ENCODE measurements around the gene PRSS53.

Gene PRSS53

GRCh38 chr16:31079342-31079944 lies 9.3 kb downstream of the PRSS53 start:
- H3K4me3 ChIP-seq (ENCODE audit: low read depth, low read length), result no peak overlapping the region
- no peak for TF ChIP-seq CTCF (IDR thresholded peaks at IDR 0.05; ENCODE audit: low read depth, low read length)

- H3K4me3 ChIP-seq (ENCODE audit: low read depth, low read length), result no peak overlapping the region
- TF ChIP-seq CTCF (IDR thresholded peaks at IDR 0.05; ENCODE audit: low read depth, low read length), result no peak
These were observed 10.0 kb downstream of the PRSS53 start for GRCh38 chr16:31078597-31079341.

GRCh38 chr16:31077592-31078396 lies 10.9 kb downstream of the PRSS53 start:
- no peak overlapping the region for H3K4me3 ChIP-seq (ENCODE audit: low read depth, low read length)
- no peak for TF ChIP-seq CTCF (IDR thresholded peaks at IDR 0.05; ENCODE audit: low read depth, low read length)

- TF ChIP-seq CTCF (IDR thresholded peaks at IDR 0.05; ENCODE audit: low read depth, low read length), result no peak
- no peak overlapping the region for H3K4me3 ChIP-seq (ENCODE audit: low read depth, low read length)
These were observed 11.7 kb downstream of the PRSS53 start for GRCh38 chr16:31077024-31077423.

- H3K4me3 ChIP-seq (ENCODE audit: low read depth, low read length), result no peak overlapping the region
- no peak for TF ChIP-seq CTCF (IDR thresholded peaks at IDR 0.05; ENCODE audit: low read depth, low read length)
These were observed 12.4 kb downstream of the PRSS53 start for GRCh38 chr16:31076319-31076718.

GRCh38 chr16:31074814-31075183 lies 13.9 kb downstream of the PRSS53 start:
- no peak for TF ChIP-seq CTCF (IDR thresholded peaks at IDR 0.05; ENCODE audit: low read depth, low read length)
- H3K4me3 ChIP-seq (ENCODE audit: low read depth, low read length), result peak overlapping the region; percentile 71

Measured in WI38 (cell line).